Prostate gland (tissue), 2 donors: ENCODE measurements around the gene RPL39L. TPM values are rescaled to one million over a fixed set of nuclear protein-coding genes. Genes with fewer than 3 reads are reported as not detected.

Source experiments
- DNase-seq: peaks from one replicate; pipeline ENCODE4 v3.0.0-alpha.2; 2019; ENCODE audit warnings: low spot score
- H3K27ac ChIP-seq, 2 donors: fragments of 200-600 bp; sonication (generic); 2 replicates each; pipeline ENCODE4 v1.5.1; 2017 to 2019
- H3K27me3 ChIP-seq: fragments of 200-600 bp; sonication (generic); replicated peaks from 2 replicates; pipeline ENCODE4 v1.5.1; 2019; ENCODE audit not compliant: insufficient read depth
- H3K36me3 ChIP-seq, 2 donors: fragments of 200-600 bp; sonication (generic); 1 replicate in 1 of 2; 2 replicates in 1 of 2; pipeline versions ENCODE4 v1.5.1 to v1.8.1; 2017 to 2019
- H3K4me1 ChIP-seq: fragments of 200-600 bp; sonication (generic); replicated peaks from 2 replicates; pipeline ENCODE4 v1.5.1; 2019
- H3K4me3 ChIP-seq, 2 donors: fragments of 200-600 bp; sonication (generic); 2 replicates each; pipeline ENCODE4 v1.5.1; 2017 to 2019
- H3K9me3 ChIP-seq: fragments of 200-600 bp; sonication (generic); 2 replicates; pipeline ENCODE4 v1.5.1; 2017
- POLR2A ChIP-seq: fragments of 450-650 bp; IDR thresholded peaks from one replicate; pipeline ENCODE4 v1.6.1; 2016; ENCODE audit warnings: antibody characterized with exemption, mild to moderate bottlenecking
- POLR2AphosphoS5 ChIP-seq: sonication (generic); formaldehyde crosslinking; IDR thresholded peaks from one replicate; pipeline ENCODE4 v1.6.1; 2017; ENCODE audit warnings: antibody characterized with exemption
- WGBS: methylation state at CpG from one replicate; pipeline ENCODE4 v1.1.5; 2018; 5-methylcytosine and 5-hydroxymethylcytosine counted together
- intact Hi-C: fragments of 100-400 bp; cut with DNase I; formaldehyde crosslinking; loops from one replicate; pipeline ENCODE4 v1.14.2; 2022
- total RNA-seq, 2 donors: library from RNA; depleted of rRNA; stranded (reverse); fragments of >200 nt; gene quantifications; one replicate each; pipeline ENCODE4 v1.1.0, GENCODE V29; 2016
- TF ChIP-seq, protein P1 (sequence below), 4 experiments: fragments of 200-600 bp in 2 of 4; fragments of 450-650 bp in 2 of 4; sonication (generic) in 2 of 4; IDR thresholded peaks; 1 replicate in 3 of 4; 2 replicates in 1 of 4; pipeline ENCODE4 v1.5.1; 2016 to 2019; ENCODE audit warnings: antibody characterized with exemption in 4 of 4, mild to moderate bottlenecking in 2 of 4, moderate library complexity in 2 of 4

The RPL39L gene
- total RNA-seq, 2 donors from 2014 or later: 27.5 to 57.9 TPM

GRCh38 chr3:187122261-187122660 is 17.0 kb downstream of the RPL39L start:
- H3K9me3 ChIP-seq: no peaks in the 10 kb centered on the region
- no peaks in the 10 kb centered on the region for H3K4me1 ChIP-seq
- no peak for DNase-seq
- TF ChIP-seq POLR2A (no peak), POLR2AphosphoS5 (no peak)
- TF ChIP-seq, protein P1, sequence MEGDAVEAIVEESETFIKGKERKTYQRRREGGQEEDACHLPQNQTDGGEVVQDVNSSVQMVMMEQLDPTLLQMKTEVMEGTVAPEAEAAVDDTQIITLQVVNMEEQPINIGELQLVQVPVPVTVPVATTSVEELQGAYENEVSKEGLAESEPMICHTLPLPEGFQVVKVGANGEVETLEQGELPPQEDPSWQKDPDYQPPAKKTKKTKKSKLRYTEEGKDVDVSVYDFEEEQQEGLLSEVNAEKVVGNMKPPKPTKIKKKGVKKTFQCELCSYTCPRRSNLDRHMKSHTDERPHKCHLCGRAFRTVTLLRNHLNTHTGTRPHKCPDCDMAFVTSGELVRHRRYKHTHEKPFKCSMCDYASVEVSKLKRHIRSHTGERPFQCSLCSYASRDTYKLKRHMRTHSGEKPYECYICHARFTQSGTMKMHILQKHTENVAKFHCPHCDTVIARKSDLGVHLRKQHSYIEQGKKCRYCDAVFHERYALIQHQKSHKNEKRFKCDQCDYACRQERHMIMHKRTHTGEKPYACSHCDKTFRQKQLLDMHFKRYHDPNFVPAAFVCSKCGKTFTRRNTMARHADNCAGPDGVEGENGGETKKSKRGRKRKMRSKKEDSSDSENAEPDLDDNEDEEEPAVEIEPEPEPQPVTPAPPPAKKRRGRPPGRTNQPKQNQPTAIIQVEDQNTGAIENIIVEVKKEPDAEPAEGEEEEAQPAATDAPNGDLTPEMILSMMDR (IDR thresholded peaks at IDR 0.05): no peak
- intact Hi-C loops: no loop called here
- H3K27me3 ChIP-seq: no peaks in the 10 kb centered on the region
- no peak overlapping the region for H3K4me3 ChIP-seq
- no peaks in the 10 kb centered on the region for H3K36me3 ChIP-seq
- 85% methylated on average over 1 of the region's 1 CpG for WGBS
- H3K27ac ChIP-seq: no peak overlapping the region

GRCh38 chr3:187120326-187120725 is 19.0 kb downstream of the RPL39L start:
- Histone ChIP-seq H3K27me3 (no peaks in the 10 kb centered on the region), H3K36me3 (no peaks in the 10 kb centered on the region), H3K4me3 (no peak overlapping the region), H3K9me3 (no peaks in the 10 kb centered on the region), H3K4me1 (no peaks in the 10 kb centered on the region), H3K27ac (no peak overlapping the region)
- TF ChIP-seq, protein P1 (IDR thresholded peaks at IDR 0.05): no peak
- TF ChIP-seq POLR2AphosphoS5 (no peak), POLR2A (no peak)
- no peak for DNase-seq
- 90% methylated on average over 2 of the region's 2 CpGs for WGBS
- intact Hi-C loops: no loop called here

DNA sequence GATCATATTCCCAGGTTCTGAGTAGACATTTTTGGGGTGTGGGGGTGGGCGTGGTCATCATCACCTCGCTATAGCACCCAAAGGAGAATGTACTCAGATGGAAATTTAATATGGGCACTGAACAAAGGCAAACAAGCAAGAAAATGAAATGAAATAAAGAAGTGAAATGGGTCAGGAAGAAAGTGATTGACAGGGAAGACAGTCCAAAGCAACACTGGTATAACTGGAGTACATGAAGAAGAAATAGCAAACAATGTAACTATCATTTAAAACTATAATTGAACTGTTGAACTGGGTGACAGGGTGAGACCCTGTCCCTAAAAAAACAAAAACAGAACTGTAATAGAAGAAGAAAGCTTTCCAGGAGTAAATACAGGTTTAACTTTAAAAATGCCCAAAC is 24.8 kb downstream of the RPL39L start:
- H3K27ac ChIP-seq: no peak overlapping the region
- H3K9me3 ChIP-seq: no peaks in the 10 kb centered on the region
- TF ChIP-seq, protein P1 (IDR thresholded peaks at IDR 0.05): no peak
- TF ChIP-seq POLR2A (no peak), POLR2AphosphoS5 (no peak)
- intact Hi-C loops: loop anchor here (10.0 kb wide), 1 partner anchor 570 kb away; no protein-coding TSS in a partner anchor
- H3K4me3 ChIP-seq: no peak overlapping the region
- 94% methylated on average over 2 of the region's 2 CpGs for WGBS
- no peaks in the 10 kb centered on the region for H3K27me3 ChIP-seq
- DNase-seq: no peak
- no peaks in the 10 kb centered on the region for H3K36me3 ChIP-seq
- no peaks in the 10 kb centered on the region for H3K4me1 ChIP-seq

DNA sequence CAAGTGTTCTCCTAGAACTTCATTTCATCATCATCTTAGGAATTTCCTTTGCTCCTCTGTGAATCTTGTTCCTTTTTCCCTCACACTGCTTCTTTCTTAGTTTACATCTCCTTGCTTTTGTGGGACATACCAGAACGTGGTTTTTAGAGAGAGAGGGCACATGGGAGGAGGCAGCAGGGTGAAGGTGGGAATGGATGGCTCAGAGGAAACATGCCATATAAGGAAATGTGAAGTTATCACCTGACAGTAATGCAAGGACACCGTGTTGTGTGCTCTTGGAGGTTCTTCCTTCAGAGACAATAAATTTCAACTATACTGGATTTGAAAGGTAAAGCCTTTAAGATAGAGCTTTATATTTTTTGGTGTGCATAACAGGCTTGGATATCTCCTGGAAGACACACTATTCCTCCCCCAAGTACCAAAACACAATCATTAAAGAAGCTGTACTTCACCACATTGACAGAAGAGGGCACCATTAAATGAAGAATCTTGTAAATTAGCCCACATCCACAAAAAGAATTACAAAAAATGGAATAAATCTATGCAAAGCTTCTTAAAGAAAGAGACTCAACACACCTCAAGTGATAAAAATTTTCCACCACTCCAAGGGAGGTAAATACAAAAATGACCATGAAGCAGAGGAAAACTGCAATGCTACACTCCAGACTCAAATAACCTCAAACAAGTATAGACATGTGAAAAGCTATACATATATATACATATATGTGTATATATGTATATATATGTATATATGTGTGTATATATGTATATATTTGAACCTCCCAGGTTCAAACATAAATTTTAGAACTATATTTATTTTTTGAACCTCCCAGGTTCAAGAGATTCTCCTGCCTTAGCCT is 26.1 kb downstream of the RPL39L start:
- intact Hi-C loops: loop anchor here (10.0 kb wide), 1 partner anchor 572 kb away; no protein-coding TSS in a partner anchor
- Histone ChIP-seq H3K9me3 (no peaks in the 10 kb centered on the region), H3K4me3 (no peak overlapping the region), H3K27me3 (no peaks in the 10 kb centered on the region), H3K36me3 (no peaks in the 10 kb centered on the region), H3K27ac (no peak overlapping the region), H3K4me1 (no peaks in the 10 kb centered on the region)
- no peak for DNase-seq
- WGBS: 36% methylated on average over 2 of the region's 2 CpGs
- no peak for TF ChIP-seq POLR2AphosphoS5
- TF ChIP-seq POLR2A: no peak
- TF ChIP-seq, protein P1 (IDR thresholded peaks at IDR 0.05): peak; percentile 17 to 68 (median 40)

DNA sequence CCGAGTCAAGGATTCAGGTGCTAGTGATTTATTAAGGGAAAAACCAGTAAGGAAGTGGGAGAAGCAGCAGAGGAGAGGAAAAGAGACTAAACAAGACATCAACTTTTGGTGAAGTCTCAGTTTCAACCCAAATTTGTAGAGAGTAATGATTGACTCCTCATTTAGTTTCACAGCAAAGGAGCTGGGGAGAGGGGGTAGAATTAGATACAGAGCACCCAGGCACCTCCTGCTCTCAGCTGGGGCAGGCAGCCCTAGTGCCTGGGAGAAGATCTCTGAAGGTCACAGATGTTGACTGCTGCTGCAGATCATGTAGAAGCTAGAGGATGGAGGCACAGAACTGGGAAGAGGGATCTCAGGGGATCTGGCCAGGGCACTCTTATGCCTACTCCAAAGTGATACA is 29.1 kb downstream of the RPL39L start:
- no peak for TF ChIP-seq POLR2A
- H3K9me3 ChIP-seq: no peaks in the 10 kb centered on the region
- no peaks in the 10 kb centered on the region for H3K36me3 ChIP-seq
- intact Hi-C loops: loop anchor here (10.0 kb wide), 1 partner anchor 575 kb away; no protein-coding TSS in a partner anchor
- H3K27me3 ChIP-seq: no peaks in the 10 kb centered on the region
- H3K27ac ChIP-seq: no peak overlapping the region
- DNase-seq: no peak
- WGBS: 88% methylated on average over 1 of the region's 1 CpG
- no peak overlapping the region for H3K4me3 ChIP-seq
- H3K4me1 ChIP-seq: no peaks in the 10 kb centered on the region
